ENCODE results near the gene UNC13B.

- no peak for TF ChIP-seq EZH2 (IDR thresholded peaks at IDR 0.05; ENCODE audit: low read depth, unreplicated experiment)
- TF ChIP-seq CTCF (conservative IDR thresholded peaks at IDR 0.05; ENCODE audit: low read depth in 2 of 2), result no peak
- TF ChIP-seq JUNB (IDR thresholded peaks at IDR 0.05; ENCODE audit: unreplicated experiment), result no peak
- no peak for TF ChIP-seq POLR2AphosphoS5 (IDR thresholded peaks at IDR 0.05; ENCODE audit: low read depth)
- no peak for TF ChIP-seq EZH2phosphoT487 (IDR thresholded peaks at IDR 0.05; ENCODE audit: unreplicated experiment)
- TF ChIP-seq REST (IDR thresholded peaks at IDR 0.05; ENCODE audit: unreplicated experiment), result no peak
- TF ChIP-seq ZNF114 (CRISPR knock-in tag; IDR thresholded peaks at IDR 0.05), result no peak
- no peak for TF ChIP-seq CREB1 (CRISPR knock-in tag; IDR thresholded peaks at IDR 0.05; ENCODE audit: low read depth)
- TF ChIP-seq ZNF331 (CRISPR knock-in tag; IDR thresholded peaks at IDR 0.05; ENCODE audit: low read depth), result no peak
Observed at GRCh38 chr9:35396560-35397215, 234.9 kb downstream of the UNC13B start.
